Naive B cell (primary cell): Measurements from ENCODE around the gene GPR32. TPM values are rescaled to one million over a fixed set of nuclear protein-coding genes. Genes with fewer than 3 reads are reported as not detected.

Experiments
- ATAC-seq, 2 donors: fragments of 150-1000 bp; cut with Tn5 transposase; 2 replicates each; pipeline ENCODE4 v1.10.0; 2021; ENCODE audit warnings: low read depth in 2 of 2, mild to moderate bottlenecking in 2 of 2, moderate library complexity in 2 of 2
- DNase-seq: peaks from one replicate; pipeline ENCODE4 v3.0.0; 2022
- H3K27ac Mint-ChIP-seq, 6 donors: one replicate each; pipeline ENCODE4 v1.8.0; 2020 to 2022; ENCODE audit warnings: mild to moderate bottlenecking in 6 of 6, mixed read lengths in 6 of 6, moderate library complexity in 5 of 6, inconsistent platforms in 2 of 6
- H3K27me3 Mint-ChIP-seq, 3 donors: one replicate each; pipeline ENCODE4 v1.8.0; 2021 to 2022; ENCODE audit warnings: mixed read lengths in 3 of 3, mild to moderate bottlenecking in 1 of 3
- H3K36me3 Mint-ChIP-seq, 2 donors: one replicate each; pipeline ENCODE4 v1.8.0; 2020 to 2022; ENCODE audit warnings: mixed read lengths in 2 of 2, inconsistent platforms in 1 of 2, mild to moderate bottlenecking in 1 of 2
- H3K4me1 Mint-ChIP-seq, 3 donors: one replicate each; pipeline ENCODE4 v1.8.0; 2020 to 2022; ENCODE audit warnings: mixed read lengths in 3 of 3, inconsistent platforms in 1 of 3, mild to moderate bottlenecking in 1 of 3, moderate library complexity in 1 of 3
- H3K4me3 Mint-ChIP-seq, 8 donors: one replicate each; pipeline ENCODE4 v1.8.0; 2020 to 2022; ENCODE audit warnings: mild to moderate bottlenecking in 8 of 8, mixed read lengths in 8 of 8, moderate library complexity in 8 of 8, inconsistent platforms in 2 of 8
- H3K9me3 Mint-ChIP-seq, 7 donors: one replicate each; pipeline ENCODE4 v1.8.0; 2020 to 2022; ENCODE audit warnings: mixed read lengths in 7 of 7, mild to moderate bottlenecking in 5 of 7, inconsistent platforms in 2 of 7, moderate library complexity in 1 of 7
- polyA plus RNA-seq, 6 donors: library from polyadenylated mRNA; unstranded; fragments of 300-500 nt; fragmentation: Illumina TruSeq; gene quantifications; one replicate each; pipeline ENCODE4 v1.2.3, GENCODE V29; 2021; ENCODE audit warnings: low read depth in 6 of 6

Gene GPR32
- polyA plus RNA-seq, 6 donors from 2014 or later, result not detected

- H3K4me1 Mint-ChIP-seq, result peaks cover 44 to 54% (median 51%) of the 10 kb centered on the region in 3 donors
- ATAC-seq (no peak), DNase-seq (no peak)
- peaks cover 0 to 6% (median 0%) of the 10 kb centered on the region in 7 donors for H3K9me3 Mint-ChIP-seq
- H3K27ac Mint-ChIP-seq, result peak overlapping the region in 4 of 6 donors; percentile 24 to 82 (median 68)
- peak overlapping the region; percentile 42 to 91 (median 72) for H3K4me3 Mint-ChIP-seq
- peaks cover 37 to 75% (median 58%) of the 10 kb centered on the region in 3 donors for H3K27me3 Mint-ChIP-seq
- H3K36me3 Mint-ChIP-seq, result no peaks in the 10 kb centered on the region
Measured at GRCh38 chr19:50820549-50821247, 50.4 kb downstream of the GPR32 start.

GRCh38 chr19:50821248-50821612 lies 51.0 kb downstream of the GPR32 start:
- peaks cover 0 to 5% (median 0%) of the 10 kb centered on the region in 7 donors for H3K9me3 Mint-ChIP-seq
- ATAC-seq, result no peak
- H3K4me3 Mint-ChIP-seq, result peak overlapping the region in 5 of 8 donors; percentile 15 to 73 (median 59)
- DNase-seq, result no peak
- peaks cover 38 to 77% (median 60%) of the 10 kb centered on the region in 3 donors for H3K27me3 Mint-ChIP-seq
- H3K27ac Mint-ChIP-seq, result peak overlapping the region in 4 of 6 donors; percentile 24 to 69 (median 61)
- no peaks in the 10 kb centered on the region for H3K36me3 Mint-ChIP-seq
- peaks cover 44 to 54% (median 52%) of the 10 kb centered on the region in 3 donors for H3K4me1 Mint-ChIP-seq

Other genes with a start within 250 kb of the GPR32 start
- gene LRRC4B, start 202.0 kb upstream of the GPR32 start, polyA plus RNA-seq, result under 1 TPM in 1 of 6 donors, not detected in 5; 0.10 TPM
- under 1 TPM in 1 of 6 donors, not detected in 5; 0.11 TPM for gene SYT3, start 130.6 kb upstream of the GPR32 start, polyA plus RNA-seq
- 1 to 10 TPM in 2 of 6 donors, not detected in 4; 1.1 to 1.2 TPM for gene C19orf81, start 121.0 kb upstream of the GPR32 start, polyA plus RNA-seq
- gene SHANK1, start 50.7 kb upstream of the GPR32 start, polyA plus RNA-seq, result not detected
- 1 to 10 TPM in 2 of 6 donors, under 1 TPM in 4; 0.49 to 1.1 (median 0.69) TPM for gene CLEC11A, start 47.1 kb upstream of the GPR32 start, polyA plus RNA-seq
- not detected for gene ACP4, start 20.0 kb downstream of the GPR32 start, polyA plus RNA-seq
- gene KLK1, start 53.3 kb downstream of the GPR32 start, polyA plus RNA-seq, result 1 to 10 TPM; 1.2 to 6.7 (median 2.0) TPM
- not detected for gene KLK15, start 63.1 kb downstream of the GPR32 start, polyA plus RNA-seq
- gene KLK3, start 84.5 kb downstream of the GPR32 start, polyA plus RNA-seq, result not detected
- gene KLK2, start 103.0 kb downstream of the GPR32 start, polyA plus RNA-seq, result under 1 TPM in 2 of 6 donors, not detected in 4; 0.36 to 0.47 TPM
- gene KLK4, start 140.9 kb downstream of the GPR32 start, polyA plus RNA-seq, result under 1 TPM in 1 of 6 donors, not detected in 5; 0.56 TPM
- gene KLK5, start 182.6 kb downstream of the GPR32 start, polyA plus RNA-seq, result not detected
- not detected for gene KLK6, start 199.1 kb downstream of the GPR32 start, polyA plus RNA-seq
- not detected for gene KLK7, start 213.5 kb downstream of the GPR32 start, polyA plus RNA-seq
- gene KLK8, start 231.1 kb downstream of the GPR32 start, polyA plus RNA-seq, result not detected
- gene KLK10, start 249.2 kb downstream of the GPR32 start, polyA plus RNA-seq, result not detected